Neural crest cell (in vitro differentiated cells): ENCODE results near the gene ERRFI1. TPM values are rescaled to one million over a fixed set of nuclear protein-coding genes. Genes with fewer than 3 reads are reported as not detected.

Experiments used
- DNase-seq: peaks from one replicate; pipeline ENCODE4 v3.0.0; 2021; ENCODE audit warnings: low read depth, mixed read lengths, low spot score
- H3K27ac Mint-ChIP-seq: one replicate; pipeline ENCODE4 v1.8.0; 2021; ENCODE audit warnings: mild to moderate bottlenecking, mixed read lengths; ENCODE audit not compliant: unreplicated experiment
- H3K27me3 Mint-ChIP-seq: 2 replicates; pipeline ENCODE4 v1.8.0; 2021; ENCODE audit warnings: low read depth, mild to moderate bottlenecking, mixed read lengths
- H3K36me3 Mint-ChIP-seq: 2 replicates; pipeline ENCODE4 v1.8.0; 2021; ENCODE audit warnings: low read depth, mild to moderate bottlenecking, mixed read lengths
- H3K4me1 Mint-ChIP-seq: 2 replicates; pipeline ENCODE4 v1.8.0; 2021; ENCODE audit warnings: mixed read lengths
- H3K4me3 Mint-ChIP-seq: one replicate; pipeline ENCODE4 v1.8.0; 2021; ENCODE audit warnings: mild to moderate bottlenecking, mixed read lengths
- H3K9me3 Mint-ChIP-seq: 2 replicates; pipeline ENCODE4 v1.8.0; 2021; ENCODE audit warnings: mixed read lengths
- CTCF ChIP-seq: fragments of 200-600 bp; sonication (generic); conservative IDR thresholded peaks from 2 replicates; pipeline ENCODE4 v1.5.0; 2021; ENCODE audit warnings: antibody characterized with exemption, mild to moderate bottlenecking
- total RNA-seq: library from RNA; stranded (reverse); gene quantifications from 2 replicates; pipeline ENCODE4 v1.2.1, GENCODE V29; 2021

The ERRFI1 gene
- total RNA-seq, 1 donor from 2014 or later = 23.3 TPM

- Mint-ChIP-seq H3K36me3 (no peaks in the 10 kb centered on the region), H3K4me3 (peak overlapping the region; percentile 13), H3K27me3 (no peaks in the 10 kb centered on the region), H3K4me1 (peaks cover 71% of the 10 kb centered on the region), H3K27ac (no peak overlapping the region), H3K9me3 (no peaks in the 10 kb centered on the region)
- TF ChIP-seq CTCF = no peak
- DNase-seq = no peak
Observed at GRCh38 chr1:8016895-8017241, 9.2 kb downstream of the ERRFI1 start.

- no peaks in the 10 kb centered on the region for H3K9me3 Mint-ChIP-seq
- peak; percentile 36 for TF ChIP-seq CTCF
- DNase-seq = no peak
- H3K4me3 Mint-ChIP-seq = peak overlapping the region; percentile 13
- H3K27me3 Mint-ChIP-seq = no peaks in the 10 kb centered on the region
- H3K4me1 Mint-ChIP-seq = peaks cover 67% of the 10 kb centered on the region
- no peaks in the 10 kb centered on the region for H3K36me3 Mint-ChIP-seq
- H3K27ac Mint-ChIP-seq = no peak overlapping the region
Observed at GRCh38 chr1:8016210-8016894, 9.8 kb downstream of the ERRFI1 start.

GRCh38 chr1:8015809-8016165, 10.3 kb downstream of the ERRFI1 start:
- TF ChIP-seq CTCF = no peak
- H3K27ac Mint-ChIP-seq = no peak overlapping the region
- peaks cover 61% of the 10 kb centered on the region for H3K4me1 Mint-ChIP-seq
- no peaks in the 10 kb centered on the region for H3K27me3 Mint-ChIP-seq
- no peak overlapping the region for H3K4me3 Mint-ChIP-seq
- H3K9me3 Mint-ChIP-seq = no peaks in the 10 kb centered on the region
- no peaks in the 10 kb centered on the region for H3K36me3 Mint-ChIP-seq
- no peak for DNase-seq

- H3K27me3 Mint-ChIP-seq = no peaks in the 10 kb centered on the region
- H3K36me3 Mint-ChIP-seq = no peaks in the 10 kb centered on the region
- no peaks in the 10 kb centered on the region for H3K9me3 Mint-ChIP-seq
- peaks cover 56% of the 10 kb centered on the region for H3K4me1 Mint-ChIP-seq
- H3K27ac Mint-ChIP-seq = no peak overlapping the region
- peak; percentile 55 for DNase-seq
- H3K4me3 Mint-ChIP-seq = no peak overlapping the region
- TF ChIP-seq CTCF = peak; percentile 85
Observed at GRCh38 chr1:8015036-8015808, 10.9 kb downstream of the ERRFI1 start.

GRCh38 chr1:8014381-8014988, 11.6 kb downstream of the ERRFI1 start:
- Mint-ChIP-seq H3K36me3 (no peaks in the 10 kb centered on the region), H3K4me3 (no peak overlapping the region), H3K27me3 (no peaks in the 10 kb centered on the region), H3K4me1 (peaks cover 48% of the 10 kb centered on the region), H3K27ac (no peak overlapping the region), H3K9me3 (no peaks in the 10 kb centered on the region)
- DNase-seq = no peak
- no peak for TF ChIP-seq CTCF
